Measurements from ENCODE around the gene IGLL5.
A peak's percentile ranks its signal among the peaks of the same experiment; 100 is the strongest.

IGLL5 gene

DNA sequence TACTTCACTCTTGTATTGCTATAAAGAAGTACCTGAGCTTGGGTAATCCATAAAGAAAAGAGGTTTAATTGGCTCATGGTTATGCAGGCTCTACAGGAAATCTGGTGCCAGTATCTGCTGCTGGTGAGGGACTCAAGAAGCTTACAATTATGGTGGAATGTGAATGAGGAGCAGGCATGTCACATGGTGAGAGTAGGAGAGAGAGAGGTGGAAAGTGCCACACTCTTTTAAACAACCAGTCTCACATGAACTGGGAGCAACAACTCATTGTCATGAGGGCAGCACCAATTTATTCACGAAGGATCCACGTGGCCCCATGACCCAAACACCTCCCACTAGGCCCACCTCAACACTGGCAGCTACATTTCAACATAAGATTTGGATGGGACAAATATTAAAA, 24.6 kb upstream of the IGLL5 start:
- TF ChIP-seq, protein P1, sequence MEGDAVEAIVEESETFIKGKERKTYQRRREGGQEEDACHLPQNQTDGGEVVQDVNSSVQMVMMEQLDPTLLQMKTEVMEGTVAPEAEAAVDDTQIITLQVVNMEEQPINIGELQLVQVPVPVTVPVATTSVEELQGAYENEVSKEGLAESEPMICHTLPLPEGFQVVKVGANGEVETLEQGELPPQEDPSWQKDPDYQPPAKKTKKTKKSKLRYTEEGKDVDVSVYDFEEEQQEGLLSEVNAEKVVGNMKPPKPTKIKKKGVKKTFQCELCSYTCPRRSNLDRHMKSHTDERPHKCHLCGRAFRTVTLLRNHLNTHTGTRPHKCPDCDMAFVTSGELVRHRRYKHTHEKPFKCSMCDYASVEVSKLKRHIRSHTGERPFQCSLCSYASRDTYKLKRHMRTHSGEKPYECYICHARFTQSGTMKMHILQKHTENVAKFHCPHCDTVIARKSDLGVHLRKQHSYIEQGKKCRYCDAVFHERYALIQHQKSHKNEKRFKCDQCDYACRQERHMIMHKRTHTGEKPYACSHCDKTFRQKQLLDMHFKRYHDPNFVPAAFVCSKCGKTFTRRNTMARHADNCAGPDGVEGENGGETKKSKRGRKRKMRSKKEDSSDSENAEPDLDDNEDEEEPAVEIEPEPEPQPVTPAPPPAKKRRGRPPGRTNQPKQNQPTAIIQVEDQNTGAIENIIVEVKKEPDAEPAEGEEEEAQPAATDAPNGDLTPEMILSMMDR (IDR thresholded peaks at IDR 0.05; ENCODE audit: borderline replicate concordance, insufficient read depth, low read depth, low read length): no peak
- no peak overlapping the region for H3K4me3 ChIP-seq (ENCODE audit: low read depth, low read length)

DNA sequence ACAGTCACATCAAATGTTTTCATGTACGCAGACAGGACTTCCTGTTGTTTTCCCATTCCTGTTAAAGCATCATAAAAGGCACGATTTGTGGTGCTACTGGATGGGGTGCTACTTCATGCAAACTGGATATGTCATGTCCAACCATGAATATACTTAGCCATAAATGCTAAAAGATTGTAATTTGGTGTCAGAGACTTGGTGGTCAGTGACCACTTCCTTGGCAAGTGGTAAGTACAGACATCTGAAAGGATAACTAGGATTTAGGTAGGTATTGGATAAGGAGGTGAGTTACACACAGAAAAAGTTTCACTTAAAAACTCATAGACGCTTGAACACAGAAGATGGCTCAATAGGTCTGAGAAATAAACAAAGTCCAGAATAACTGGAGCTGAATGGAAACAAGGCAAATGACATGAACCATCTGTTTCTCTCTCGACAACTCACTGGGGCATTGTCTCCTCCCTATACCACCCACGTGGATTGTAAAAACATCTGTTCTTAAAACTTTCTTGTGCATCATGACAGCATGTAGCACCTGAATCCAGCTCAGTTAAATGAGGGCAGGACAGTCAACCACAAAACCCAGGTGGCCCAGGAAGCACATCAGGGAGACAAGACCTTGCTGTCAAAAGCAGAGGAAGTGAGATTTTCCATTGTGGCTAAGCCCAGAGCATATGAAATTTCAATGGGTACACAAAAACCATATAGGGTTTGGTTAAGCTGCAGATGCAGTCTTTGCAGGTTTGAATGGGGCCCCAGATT, 22.1 kb upstream of the IGLL5 start:
- no peak overlapping the region for H3K4me3 ChIP-seq (ENCODE audit: low read depth, low read length)
- TF ChIP-seq, protein P1 (IDR thresholded peaks at IDR 0.05; ENCODE audit: borderline replicate concordance, insufficient read depth, low read depth, low read length): no peak

- H3K4me3 ChIP-seq (ENCODE audit: low read depth, low read length): no peak overlapping the region
- TF ChIP-seq, protein P1 (IDR thresholded peaks at IDR 0.05; ENCODE audit: borderline replicate concordance, insufficient read depth, low read depth, low read length): no peak
Measured at GRCh38 chr22:22866381-22867111, 21.1 kb upstream of the IGLL5 start.

GRCh38 chr22:22867996-22868715, 19.5 kb upstream of the IGLL5 start:
- TF ChIP-seq, protein P1 (IDR thresholded peaks at IDR 0.05; ENCODE audit: borderline replicate concordance, insufficient read depth, low read depth, low read length): no peak
- no peak overlapping the region for H3K4me3 ChIP-seq (ENCODE audit: low read depth, low read length)

DNA sequence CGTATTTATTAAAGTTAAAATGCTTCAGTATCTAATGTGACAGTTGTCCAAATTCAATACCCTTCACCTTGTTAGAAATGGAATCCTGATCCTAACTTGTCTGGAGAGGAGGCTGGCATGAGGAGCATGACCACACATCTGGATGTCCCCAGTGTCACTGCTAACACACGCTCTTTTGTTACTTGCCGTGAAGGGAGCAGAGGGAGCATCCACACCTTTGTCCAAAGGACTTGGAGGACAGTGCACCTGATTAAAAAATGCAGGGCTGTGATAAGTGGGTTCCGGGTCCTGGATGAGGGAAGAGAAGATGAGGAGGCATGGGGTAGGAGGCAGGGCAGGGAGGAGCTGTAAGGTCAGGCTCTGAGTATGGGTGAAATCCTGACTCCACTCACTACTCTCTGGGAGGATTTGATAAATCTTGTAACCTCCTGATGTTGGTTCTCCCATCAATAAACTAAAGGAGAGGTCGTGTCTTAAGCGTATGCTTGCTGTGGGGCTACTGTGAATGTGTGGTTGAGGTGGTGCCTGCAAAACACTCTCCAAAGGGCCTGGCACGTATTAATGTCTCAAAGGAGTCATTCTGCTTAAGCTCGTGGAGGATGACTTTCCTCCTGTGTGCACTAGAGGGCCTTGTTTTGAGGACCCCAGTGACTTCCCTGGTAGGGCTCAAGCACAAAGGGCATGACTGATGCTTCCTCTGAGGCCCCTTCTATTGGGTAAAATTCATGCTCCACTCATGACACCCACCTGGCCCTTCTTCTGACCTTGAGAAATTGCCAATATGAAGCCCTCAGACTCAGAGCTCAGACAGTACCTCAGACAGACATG, 16.8 kb upstream of the IGLL5 start:
- TF ChIP-seq, protein P1 (IDR thresholded peaks at IDR 0.05; ENCODE audit: borderline replicate concordance, insufficient read depth, low read depth, low read length): peak; percentile 57; the same call in 1 of the 2 replicates
- H3K4me3 ChIP-seq (ENCODE audit: low read depth, low read length): no peak overlapping the region

DNA sequence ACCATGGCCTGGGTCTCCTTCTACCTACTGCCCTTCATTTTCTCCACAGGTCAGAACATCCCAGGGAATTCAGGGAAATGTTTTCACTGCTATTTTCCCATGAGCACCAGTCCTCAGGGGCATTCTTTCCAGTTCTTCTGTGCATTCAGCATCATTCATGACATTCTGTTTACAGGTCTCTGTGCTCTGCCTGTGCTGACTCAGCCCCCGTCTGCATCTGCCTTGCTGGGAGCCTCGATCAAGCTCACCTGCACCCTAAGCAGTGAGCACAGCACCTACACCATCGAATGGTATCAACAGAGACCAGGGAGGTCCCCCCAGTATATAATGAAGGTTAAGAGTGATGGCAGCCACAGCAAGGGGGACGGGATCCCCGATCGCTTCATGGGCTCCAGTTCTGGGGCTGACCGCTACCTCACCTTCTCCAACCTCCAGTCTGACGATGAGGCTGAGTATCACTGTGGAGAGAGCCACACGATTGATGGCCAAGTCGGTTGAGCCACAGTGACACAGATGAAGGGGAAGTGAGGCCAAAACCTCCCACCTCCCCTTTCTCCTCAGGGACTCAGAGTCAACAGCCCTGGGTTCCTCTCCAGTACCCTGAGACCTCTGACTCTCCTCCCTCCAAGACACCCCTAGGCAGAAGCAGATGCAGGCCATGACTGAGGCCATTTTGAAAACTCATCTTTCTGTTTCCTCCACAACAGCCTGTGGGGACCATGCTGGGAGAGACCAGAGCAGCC, 15.9 kb upstream of the IGLL5 start:
- no peak overlapping the region for H3K4me3 ChIP-seq (ENCODE audit: low read depth, low read length)
- TF ChIP-seq, protein P1 (IDR thresholded peaks at IDR 0.05; ENCODE audit: borderline replicate concordance, insufficient read depth, low read depth, low read length): no peak

Measured in GM12875 (cell line).